Natural killer cell (primary cell): ENCODE measurements around the gene SEPTIN6. TPM values are rescaled to one million over a fixed set of nuclear protein-coding genes. Genes with fewer than 3 reads are reported as not detected.
A peak's percentile ranks its signal among the peaks of the same experiment; 100 is the strongest.

Experiments
- ATAC-seq, 3 donors: fragments of 150-1000 bp in 2 of 3; fragments of 200-7000 bp in 1 of 3; cut with Tn5 transposase; 1 replicate in 1 of 3; 2 replicates in 2 of 3; pipeline ENCODE4 v1.10.0; 2021; ENCODE audit warnings: mild to moderate bottlenecking in 2 of 3, moderate library complexity in 2 of 3
- DNase-seq, 2 donors: peaks; one replicate each; pipeline versions ENCODE4 v3.0.0 to v3.0.0-alpha.2; 2013 to 2021; ENCODE audit warnings: mixed read lengths in 1 of 2
- H3K27ac ChIP-seq: one replicate; pipeline ENCODE4 v1.5.1; 2013; ENCODE audit warnings: mild to moderate bottlenecking, low read length
- H3K27me3 ChIP-seq: one replicate; pipeline ENCODE4 v1.6.1; 2013; ENCODE audit warnings: low read length; ENCODE audit not compliant: control insufficient read depth, insufficient read depth
- H3K36me3 ChIP-seq: one replicate; pipeline ENCODE4 v1.6.1; 2013; ENCODE audit warnings: low read length; ENCODE audit not compliant: control insufficient read depth, insufficient read depth
- H3K4me1 ChIP-seq: one replicate; pipeline ENCODE4 v1.6.1; 2013; ENCODE audit warnings: low read length; ENCODE audit not compliant: control insufficient read depth, insufficient read depth
- H3K4me3 ChIP-seq: one replicate; pipeline ENCODE4 v1.5.1; 2013; ENCODE audit warnings: low read length
- H3K9me3 ChIP-seq: one replicate; pipeline ENCODE4 v1.6.1; 2013; ENCODE audit warnings: low read length; ENCODE audit not compliant: control insufficient read depth, insufficient read depth
- H3K27ac Mint-ChIP-seq, 2 donors: one replicate each; pipeline ENCODE4 v1.8.0; 2022; ENCODE audit warnings: mild to moderate bottlenecking in 2 of 2, mixed read lengths in 2 of 2, moderate library complexity in 1 of 2
- H3K27me3 Mint-ChIP-seq, 2 donors: one replicate each; pipeline ENCODE4 v1.8.0; 2022; ENCODE audit warnings: low read depth in 2 of 2, mixed read lengths in 2 of 2
- H3K36me3 Mint-ChIP-seq: one replicate; pipeline ENCODE4 v1.8.0; 2022; ENCODE audit warnings: mixed read lengths
- H3K4me1 Mint-ChIP-seq, 2 donors: one replicate each; pipeline ENCODE4 v1.8.0; 2022; ENCODE audit warnings: mixed read lengths in 2 of 2
- H3K4me3 Mint-ChIP-seq: one replicate; pipeline ENCODE4 v1.8.0; 2022; ENCODE audit warnings: mild to moderate bottlenecking, moderate library complexity, mixed read lengths
- H3K9me3 Mint-ChIP-seq, 2 donors: one replicate each; pipeline ENCODE4 v1.8.0; 2022; ENCODE audit warnings: mixed read lengths in 2 of 2
- CTCF ChIP-seq: fragments of 200-600 bp; IDR thresholded peaks from one replicate; pipeline ENCODE4 v1.8.0; 2022; ENCODE audit warnings: antibody characterized with exemption
- WGBS: methylation state at CpG from one replicate; pipeline ENCODE4 v1.1.7; 2013; ENCODE audit warnings: missing lambda C conversion rate; ENCODE audit not compliant: insufficient coverage; 5-methylcytosine and 5-hydroxymethylcytosine counted together
- intact Hi-C: fragments of 100-400 bp; cut with micrococcal nuclease; formaldehyde crosslinking; loops from one replicate; pipeline ENCODE4 v1.14.2; 2022
- total RNA-seq, 4 donors: library from RNA; stranded (reverse); fragments of 120-200 nt in 1 of 4; gene quantifications; one replicate each; pipeline versions ENCODE4 v1.2.3 to v1.2.4, GENCODE V29; 2013 to 2022

SEPTIN6 gene
- total RNA-seq, 3 donors from 2014 or later (not counting 1 experiment from before 2014, with no cell fraction given), result 138 to 202 (median 158) TPM

- H3K36me3 ChIP-seq, result no peaks in the 10 kb centered on the region
- H3K4me3 ChIP-seq, result no peak overlapping the region
- Mint-ChIP-seq H3K9me3 (no peaks in the 10 kb centered on the region), H3K4me3 (peak overlapping the region; percentile 82), H3K27ac (peak overlapping the region; percentile 96 to 98), H3K4me1 (peaks cover 52 to 79% of the 10 kb centered on the region in 2 donors), H3K27me3 (no peaks in the 10 kb centered on the region), H3K36me3 (no peaks in the 10 kb centered on the region)
- WGBS, result 20% methylated on average over 4 of the region's 4 CpGs
- intact Hi-C loops, result loop anchor here (5.0 to 10.0 kb wide), 2 partner anchors 68 to 84 kb away; partner anchors contain the start of genes NKRF and SOWAHD
- H3K9me3 ChIP-seq, result no peaks in the 10 kb centered on the region
- no peaks in the 10 kb centered on the region for H3K27me3 ChIP-seq
- no peak for TF ChIP-seq CTCF
- peak in 1 of 2 donors; percentile 77 for DNase-seq
- peak overlapping the region; percentile 64 for H3K27ac ChIP-seq
- no peak for ATAC-seq
- H3K4me1 ChIP-seq, result peaks cover 80% of the 10 kb centered on the region
Measured at GRCh38 chrX:119688911-119689321, 4.1 kb downstream of the SEPTIN6 start.

- no peak overlapping the region for H3K4me3 ChIP-seq
- ATAC-seq (no peak), DNase-seq (peak in 1 of 2 donors; percentile 62)
- intact Hi-C loops, result loop anchor here (5.0 to 10.0 kb wide), 2 partner anchors 69 to 83 kb away; partner anchors contain the start of genes NKRF and SOWAHD
- WGBS, result 20% methylated on average over 1 of the region's 5 CpGs
- no peaks in the 10 kb centered on the region for H3K36me3 ChIP-seq
- H3K9me3 ChIP-seq, result no peaks in the 10 kb centered on the region
- Mint-ChIP-seq H3K36me3 (no peaks in the 10 kb centered on the region), H3K4me3 (peak overlapping the region; percentile 82), H3K27ac (peak overlapping the region; percentile 96 to 98), H3K9me3 (no peaks in the 10 kb centered on the region), H3K4me1 (peaks cover 55 to 84% of the 10 kb centered on the region in 2 donors), H3K27me3 (no peaks in the 10 kb centered on the region)
- peaks cover 82% of the 10 kb centered on the region for H3K4me1 ChIP-seq
- peak overlapping the region; percentile 69 for H3K27ac ChIP-seq
- no peak for TF ChIP-seq CTCF
- H3K27me3 ChIP-seq, result no peaks in the 10 kb centered on the region
Measured at GRCh38 chrX:119687661-119688413, 5.1 kb downstream of the SEPTIN6 start.

- peaks cover 94% of the 10 kb centered on the region for H3K4me1 ChIP-seq
- H3K27ac ChIP-seq, result peak overlapping the region; percentile 100
- Mint-ChIP-seq H3K27ac (peak overlapping the region; percentile 96 to 98), H3K4me1 (peaks cover 69 to 89% of the 10 kb centered on the region in 2 donors), H3K27me3 (no peaks in the 10 kb centered on the region), H3K4me3 (peak overlapping the region; percentile 82), H3K36me3 (no peaks in the 10 kb centered on the region), H3K9me3 (no peaks in the 10 kb centered on the region)
- DNase-seq, result peak in 1 of 2 donors; percentile 66
- no peak for TF ChIP-seq CTCF
- H3K9me3 ChIP-seq, result no peaks in the 10 kb centered on the region
- WGBS, result 3% methylated on average over 7 of the region's 12 CpGs
- ATAC-seq, result peak; percentile 34 to 68 (median 55)
- no peaks in the 10 kb centered on the region for H3K27me3 ChIP-seq
- intact Hi-C loops, result loop anchor here (5.0 to 10.0 kb wide), 2 partner anchors 71 to 81 kb away; partner anchors contain the start of genes NKRF and SOWAHD
- no peaks in the 10 kb centered on the region for H3K36me3 ChIP-seq
- H3K4me3 ChIP-seq, result no peak overlapping the region
Measured at GRCh38 chrX:119686087-119686691, 6.8 kb downstream of the SEPTIN6 start.
